SIG-M5 treated with dmso at 0.1 percent for 504 hours (cell line): ENCODE measurements around the gene MAPK10.
"Not testable (repeated sequence)": the region's sequence is repeated elsewhere in the genome, so short reads cannot be mapped to it uniquely, and the experiment has no call there.

Source experiments
- DNase-seq: peaks from one replicate; lab custom pipeline; 2025; ENCODE audit not compliant: unreplicated experiment; lab: John Stamatoyannopoulos, UW

MAPK10 gene

GRCh38 chr4:85993641-85994040 lies 366.2 kb downstream of the MAPK10 start:
- DNase-seq: no peak

GRCh38 chr4:85986266-85986665 lies 373.6 kb downstream of the MAPK10 start:
- DNase-seq: no peak

GRCh38 chr4:85979276-85979675 lies 380.6 kb downstream of the MAPK10 start:
- DNase-seq: no peak

- no peak for DNase-seq
Observed at GRCh38 chr4:85970535-85970934, 389.3 kb downstream of the MAPK10 start.

GRCh38 chr4:85968945-85969819 lies 390.7 kb downstream of the MAPK10 start:
- DNase-seq: peak; percentile 19

- no peak for DNase-seq
Observed at GRCh38 chr4:85967872-85968271, 392.0 kb downstream of the MAPK10 start.

GRCh38 chr4:85966373-85966772 lies 393.5 kb downstream of the MAPK10 start:
- no peak for DNase-seq

- no peak for DNase-seq
Observed at GRCh38 chr4:85965529-85965928, 394.3 kb downstream of the MAPK10 start.

- DNase-seq: not testable (repeated sequence)
Observed at GRCh38 chr4:85965017-85965416, 394.8 kb downstream of the MAPK10 start.

- DNase-seq: peak; percentile 5
Observed at GRCh38 chr4:85964298-85964697, 395.6 kb downstream of the MAPK10 start.

- no peak for DNase-seq
Observed at GRCh38 chr4:85963231-85963630, 396.6 kb downstream of the MAPK10 start.

GRCh38 chr4:85961887-85962286 lies 398.0 kb downstream of the MAPK10 start:
- no peak for DNase-seq

- no peak for DNase-seq
Observed at GRCh38 chr4:85956293-85956945, 403.4 kb downstream of the MAPK10 start.

GRCh38 chr4:85955620-85956292 lies 404.1 kb downstream of the MAPK10 start:
- no peak for DNase-seq

- no peak for DNase-seq
Observed at GRCh38 chr4:85953651-85954018, 406.2 kb downstream of the MAPK10 start.

GRCh38 chr4:85952972-85953650 lies 406.7 kb downstream of the MAPK10 start:
- no peak for DNase-seq

- DNase-seq: no peak
Observed at GRCh38 chr4:85952528-85952927, 407.3 kb downstream of the MAPK10 start.

GRCh38 chr4:85951099-85951498 lies 408.8 kb downstream of the MAPK10 start:
- no peak for DNase-seq

- no peak for DNase-seq
Observed at GRCh38 chr4:85946821-85947220, 413.0 kb downstream of the MAPK10 start.

GRCh38 chr4:85942107-85942506 lies 417.7 kb downstream of the MAPK10 start:
- DNase-seq: no peak

- DNase-seq: no peak
Observed at GRCh38 chr4:85940151-85940550, 419.7 kb downstream of the MAPK10 start.
